SK-N-SH (cell line): ENCODE data around the gene ZFYVE19. TPM values are rescaled to one million over a fixed set of nuclear protein-coding genes. Genes with fewer than 3 reads are reported as not detected.

Source experiments
- CTCF ChIA-PET: fragments of 300-600, 350-600 bp; formaldehyde crosslinking; extraction: SDS; loops from one replicate; lab custom pipeline; 2021; lab: Yijun Ruan, JAX
- POLR2A ChIA-PET: fragments of 350-600 bp; sonication (Branson Sonifier 250); formaldehyde crosslinking; extraction: SDS; loops from one replicate; lab custom pipeline; 2020; ENCODE audit warnings: antibody characterized with exemption, inconsistent platforms; lab: Yijun Ruan, JAX
- DNase-seq: peaks from one replicate; pipeline ENCODE4 v3.0.0; 2012
- H2AFZ ChIP-seq: fragments of 200-600 bp; sonication (generic); 2 replicates; pipeline ENCODE4 v1.8.1; 2016; ENCODE audit warnings: antibody characterized with exemption, mild to moderate bottlenecking, low read depth
- H3F3A ChIP-seq: fragments of 200-600 bp; sonication (generic); replicated peaks from 2 replicates; pipeline ENCODE3; 2016; ENCODE audit warnings: antibody characterized with exemption, mild to moderate bottlenecking; ENCODE audit not compliant: insufficient read depth
- H3K27ac ChIP-seq, 2 experiments: fragments of 200-500 bp in 1 of 2; fragments of 200-600 bp in 1 of 2; sonication (Bioruptor generic) in 1 of 2; sonication (generic), shearing (Covaris generic) in 1 of 2; 2 replicates each; pipeline versions ENCODE4 v1.5.1 to v1.6.1; 2014 to 2016; ENCODE audit warnings: low read depth in 2 of 2, inconsistent platforms in 1 of 2, low read length in 1 of 2, mild to moderate bottlenecking in 1 of 2, mixed read lengths in 1 of 2
- H3K27me3 ChIP-seq: fragments of 200-600 bp; sonication (generic), shearing (Covaris generic); 2 replicates; pipeline ENCODE4 v1.6.1; 2016; ENCODE audit warnings: mixed run types; ENCODE audit not compliant: insufficient read depth
- H3K36me3 ChIP-seq, 2 experiments: fragments of 200-500 bp in 1 of 2; fragments of 200-600 bp in 1 of 2; sonication (Bioruptor generic) in 1 of 2; sonication (generic) in 1 of 2; replicated peaks in 1 of 2; 2 replicates each; pipeline versions ENCODE3 to v1.5.1; 2014 to 2016; ENCODE audit warnings: low read length in 1 of 2, mild to moderate bottlenecking in 1 of 2; ENCODE audit not compliant: insufficient read depth in 2 of 2, control insufficient read depth in 1 of 2
- H3K4me1 ChIP-seq, 2 experiments: fragments of 200-500 bp in 1 of 2; fragments of 200-600 bp in 1 of 2; sonication (Bioruptor generic) in 1 of 2; sonication (generic), shearing (Covaris generic) in 1 of 2; 2 replicates each; pipeline versions ENCODE4 v1.5.1 to v1.6.1; 2014 to 2016; ENCODE audit warnings: low read depth in 1 of 2, low read length in 1 of 2, mixed run types in 1 of 2; ENCODE audit not compliant: insufficient read depth in 2 of 2, control insufficient read depth in 1 of 2
- H3K4me2 ChIP-seq: fragments of 200-600 bp; sonication (generic), shearing (Covaris generic); 2 replicates; pipeline ENCODE4 v1.6.1; 2017; ENCODE audit warnings: mixed run types
- H3K4me3 ChIP-seq, 2 experiments: fragments of 200-500 bp in 1 of 2; fragments of 200-600 bp in 1 of 2; sonication (Bioruptor generic) in 1 of 2; sonication (generic), shearing (Covaris generic) in 1 of 2; 2 replicates each; pipeline versions ENCODE4 v1.5.1 to v1.8.1; 2014 to 2016; ENCODE audit warnings: low read depth in 2 of 2, inconsistent platforms in 1 of 2, low read length in 1 of 2, mild to moderate bottlenecking in 1 of 2, mixed read lengths in 1 of 2, moderate library complexity in 1 of 2
- H3K79me2 ChIP-seq: fragments of 200-600 bp; sonication (generic); 2 replicates; pipeline ENCODE4 v1.8.1; 2017; ENCODE audit warnings: mild to moderate bottlenecking; ENCODE audit not compliant: insufficient read depth
- H3K9ac ChIP-seq: fragments of 200-600 bp; sonication (generic); 2 replicates; pipeline ENCODE4 v1.6.1; 2017; ENCODE audit warnings: mixed run types
- H3K9me2 ChIP-seq: fragments of 200-600 bp; sonication (generic); 2 replicates; pipeline ENCODE4 v1.6.1; 2017; ENCODE audit warnings: mixed run types
- H3K9me3 ChIP-seq: fragments of 200-600 bp; sonication (generic); 2 replicates; pipeline ENCODE4 v1.6.1; 2017; ENCODE audit warnings: mixed run types, mild to moderate bottlenecking, moderate library complexity
- H4K20me1 ChIP-seq: fragments of 200-600 bp; sonication (generic); 2 replicates; pipeline ENCODE4 v1.6.1; 2017; ENCODE audit warnings: mild to moderate bottlenecking, mixed run types; ENCODE audit not compliant: insufficient read depth
- CHD2 ChIP-seq: fragments of 150-350 bp; IDR thresholded peaks from 2 replicates; pipeline ENCODE4 v1.6.1; 2018; ENCODE audit warnings: low read length; ENCODE audit not compliant: partially characterized antibody
- EP300 ChIP-seq, 2 experiments: IDR thresholded peaks; 2 replicates each; pipeline versions ENCODE4 v1.4.0 to v1.6.1; 2012; ENCODE audit warnings: borderline replicate concordance in 1 of 2, low read depth in 1 of 2, low read length in 1 of 2
- FOSL2 ChIP-seq: IDR thresholded peaks from 2 replicates; pipeline ENCODE4 v1.4.0; 2012; ENCODE audit warnings: low read depth, mild to moderate bottlenecking, moderate library complexity, borderline replicate concordance
- PBX3 ChIP-seq: IDR thresholded peaks from 2 replicates; pipeline ENCODE4; 2012
- POLR2AphosphoS5 ChIP-seq: IDR thresholded peaks from 2 replicates; pipeline ENCODE4 v1.6.1; 2012; ENCODE audit warnings: low read depth, low read length
- RAD21 ChIP-seq: IDR thresholded peaks from 2 replicates; pipeline ENCODE4 v1.6.1; 2012; ENCODE audit warnings: mild to moderate bottlenecking, low read length
- SIN3A ChIP-seq: IDR thresholded peaks from 2 replicates; pipeline ENCODE4 v1.6.1; 2012; ENCODE audit warnings: low read depth, mild to moderate bottlenecking, low read length, moderate library complexity, borderline replicate concordance
- SMC3 ChIP-seq: IDR thresholded peaks from 2 replicates; pipeline ENCODE4 v1.6.1; 2012; ENCODE audit warnings: low read depth, low read length, improper control_type of control experiment
- TCF12 ChIP-seq: IDR thresholded peaks from 2 replicates; pipeline ENCODE4 v1.4.0; 2012
- TEAD4 ChIP-seq: IDR thresholded peaks from 2 replicates; pipeline ENCODE4 v1.4.0; 2012; ENCODE audit warnings: mild to moderate bottlenecking, borderline replicate concordance; ENCODE audit not compliant: insufficient read depth
- USF1 ChIP-seq: IDR thresholded peaks from 2 replicates; pipeline ENCODE4 v1.4.0; 2012; ENCODE audit warnings: low read depth, borderline replicate concordance
- YY1 ChIP-seq: IDR thresholded peaks from 2 replicates; pipeline ENCODE4 v1.4.0; 2012; ENCODE audit warnings: low read depth, mild to moderate bottlenecking
- ZBTB33 ChIP-seq: IDR thresholded peaks from 2 replicates; pipeline ENCODE4 v1.4.0; 2012; ENCODE audit warnings: low read depth, borderline replicate concordance
- WGBS: methylation state at CpG from one replicate; pipeline ENCODE4 v1.1.6; 2017; ENCODE audit warnings: low lambda C conversion rate; 5-methylcytosine and 5-hydroxymethylcytosine counted together
- polyA plus RNA-seq, 3 experiments: library from polyadenylated mRNA; depleted of rRNA; stranded (reverse); fragments of >200 nt; gene quantifications; 2 replicates each; pipeline ENCODE4 v1.2.3, GENCODE V29; 2012

Gene ZFYVE19
- polyA plus RNA-seq, 1 of the 3 experiments (the other 2 are of a cell fraction): 35.5 TPM

GRCh38 chr15:40785814-40786213 is 21.1 kb upstream of the ZFYVE19 start:
- H3K79me2 ChIP-seq: peaks cover 46% of the 10 kb centered on the region
- H3K36me3 ChIP-seq: no peaks in the 10 kb centered on the region
- peaks cover 23% of the 10 kb centered on the region for H4K20me1 ChIP-seq

More at GRCh38 chr15:40785814-40786213, 21.1 kb upstream of the ZFYVE19 start:
- Histone ChIP-seq H2AFZ (no peak overlapping the region), H3K4me1 (peaks cover 2 to 12% of the 10 kb centered on the region in 2 experiments; a peak in 3 of 4 replicates), H3K9me2 (no peaks in the 10 kb centered on the region), H3K4me3 (no peak overlapping the region), H3K27me3 (no peaks in the 10 kb centered on the region), H3K4me2 (no peak overlapping the region), H3K9ac (no peak overlapping the region), H3F3A (peaks cover 3% of the 10 kb centered on the region), H3K9me3 (no peaks in the 10 kb centered on the region), H3K27ac (no peak overlapping the region)
- ChIA-PET POLR2A (no interaction called here), CTCF (interaction anchor here (1.1 to 31.8 kb wide), 10 partner anchors 18 to 448 kb away, joined by 3 to 555 read pairs (median 6); partner anchors contain the start of genes C15orf62, GCHFR, RMDN3 and VPS18)
- 79% methylated on average over 2 of the region's 2 CpGs for WGBS
- no peak for DNase-seq
- TF ChIP-seq YY1: no peak
- TF ChIP-seq USF1: no peak
- no peak for TF ChIP-seq ZBTB33
- TF ChIP-seq SMC3: no peak
- no peak for TF ChIP-seq PBX3
- no peak for TF ChIP-seq EP300 (IDR thresholded peaks at IDR 0.05; ENCODE audit: borderline replicate concordance in 1 of 2, low read depth in 1 of 2, low read length in 1 of 2)
- no peak for TF ChIP-seq POLR2AphosphoS5
- TF ChIP-seq RAD21: no peak
- TF ChIP-seq SIN3A: no peak
- no peak for TF ChIP-seq CHD2
- TF ChIP-seq FOSL2: no peak
- TF ChIP-seq TEAD4: no peak
- TF ChIP-seq TCF12: no peak
